ENCODE measurements around the gene GPR143.

DNA sequence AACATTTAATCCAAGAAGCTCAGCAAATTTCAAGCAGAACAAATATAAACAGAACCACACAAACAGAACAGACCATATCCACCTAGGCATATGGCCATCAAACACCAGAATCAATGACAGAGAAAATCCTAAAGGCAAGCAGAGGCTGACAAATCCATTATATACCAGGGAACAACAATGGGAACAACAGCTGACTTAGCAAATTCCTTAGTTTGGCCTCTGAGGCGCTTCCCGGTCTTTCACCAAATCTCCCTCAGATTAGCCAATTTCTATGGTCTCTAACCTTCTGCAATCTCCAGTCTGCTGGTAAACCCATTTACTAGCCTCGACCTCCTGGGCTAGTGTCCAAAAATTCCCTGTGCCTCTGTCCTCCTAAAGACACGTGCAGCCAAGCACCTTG, 59.2 kb downstream of the GPR143 start:
- TF ChIP-seq, protein P1, sequence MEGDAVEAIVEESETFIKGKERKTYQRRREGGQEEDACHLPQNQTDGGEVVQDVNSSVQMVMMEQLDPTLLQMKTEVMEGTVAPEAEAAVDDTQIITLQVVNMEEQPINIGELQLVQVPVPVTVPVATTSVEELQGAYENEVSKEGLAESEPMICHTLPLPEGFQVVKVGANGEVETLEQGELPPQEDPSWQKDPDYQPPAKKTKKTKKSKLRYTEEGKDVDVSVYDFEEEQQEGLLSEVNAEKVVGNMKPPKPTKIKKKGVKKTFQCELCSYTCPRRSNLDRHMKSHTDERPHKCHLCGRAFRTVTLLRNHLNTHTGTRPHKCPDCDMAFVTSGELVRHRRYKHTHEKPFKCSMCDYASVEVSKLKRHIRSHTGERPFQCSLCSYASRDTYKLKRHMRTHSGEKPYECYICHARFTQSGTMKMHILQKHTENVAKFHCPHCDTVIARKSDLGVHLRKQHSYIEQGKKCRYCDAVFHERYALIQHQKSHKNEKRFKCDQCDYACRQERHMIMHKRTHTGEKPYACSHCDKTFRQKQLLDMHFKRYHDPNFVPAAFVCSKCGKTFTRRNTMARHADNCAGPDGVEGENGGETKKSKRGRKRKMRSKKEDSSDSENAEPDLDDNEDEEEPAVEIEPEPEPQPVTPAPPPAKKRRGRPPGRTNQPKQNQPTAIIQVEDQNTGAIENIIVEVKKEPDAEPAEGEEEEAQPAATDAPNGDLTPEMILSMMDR (optimal IDR thresholded peaks at IDR 0.05 in 1 of 3, IDR thresholded peaks at IDR 0.05 in 1 of 3, conservative IDR thresholded peaks at IDR 0.05 in 1 of 3; ENCODE audit: extremely low read depth in 1 of 3, insufficient read depth in 2 of 3, low read length in 3 of 3): no peak
- no peak for TF ChIP-seq EZH2 (IDR thresholded peaks at IDR 0.05; ENCODE audit: low read length)
